ENCODE results near the gene ZBED5. TPM values are rescaled to one million over a fixed set of nuclear protein-coding genes. Genes with fewer than 3 reads are reported as not detected.

Gene ZBED5
- 24.6 and 36.5 TPM in 2 replicates for total RNA-seq

GRCh38 chr11:10857709-10858438 is at the start of gene ZBED5:
Gene ZBED5, minus strand, starts transcription at chr11:10858053. Its CDS starts 3,108 bp downstream, at chr11:10854945.

GRCh38 chr11:10808553-10809372 is 49.1 kb downstream of the ZBED5 start, which contains the start of gene EIF4G2:
Gene EIF4G2, minus strand, starts transcription at chr11:10808926.

Other genes with a start within 250 kb of the ZBED5 start
- gene IRAG1, start 164.3 kb downstream of the ZBED5 start, total RNA-seq: 0.76 and 1.2 TPM in 2 replicates
- gene CTR9, start 106.8 kb downstream of the ZBED5 start, total RNA-seq: 30.7 and 31.0 TPM in 2 replicates
- 1,106 and 1,218 TPM in 2 replicates for gene EIF4G2, start 49.1 kb downstream of the ZBED5 start, total RNA-seq

All from placental epithelial cell (primary cell).